Psoas muscle (tissue), 8 donors: ENCODE data around the gene CDC42BPA. TPM values are rescaled to one million over a fixed set of nuclear protein-coding genes. Genes with fewer than 3 reads are reported as not detected.

ENCODE experiments used
- ATAC-seq, 4 donors: fragments of 200-7000 bp; cut with Tn5 transposase; one replicate each; pipeline ENCODE4 v1.9.1; 2020; ENCODE audit warnings: moderate library complexity in 3 of 4, mild to moderate bottlenecking in 2 of 4
- DNase-seq, 2 donors: peaks; one replicate each; pipeline ENCODE4 v3.0.0-alpha.2; 2020
- H3K27ac ChIP-seq: fragments of 200-600 bp; one replicate; pipeline ENCODE4 v1.8.0; 2022
- H3K27me3 ChIP-seq, 3 donors: fragments of 200-600 bp in 1 of 3; one replicate each; pipeline versions ENCODE4 v1.6.1 to v1.8.0; 2013 to 2022; ENCODE audit warnings: low read length in 2 of 3, mild to moderate bottlenecking in 2 of 3, moderate library complexity in 1 of 3; ENCODE audit not compliant: insufficient read depth in 3 of 3
- H3K36me3 ChIP-seq, 2 donors: fragments of 200-600 bp in 1 of 2; one replicate each; pipeline versions ENCODE4 v1.6.1 to v1.8.0; 2013 to 2022; ENCODE audit warnings: low read depth in 1 of 2, mild to moderate bottlenecking in 1 of 2, moderate library complexity in 1 of 2; ENCODE audit not compliant: insufficient read depth in 1 of 2
- H3K4me1 ChIP-seq: fragments of 200-600 bp; one replicate; pipeline ENCODE4 v1.8.0; 2022
- H3K4me3 ChIP-seq: fragments of 200-600 bp; one replicate; pipeline ENCODE4 v1.8.0; 2022; ENCODE audit warnings: mild to moderate bottlenecking
- H3K9me3 ChIP-seq: fragments of 200-600 bp; one replicate; pipeline ENCODE4 v1.8.0; 2022
- WGBS, 3 donors: extraction: QIAGEN DNeasy Blood & Tissue Kit; methylation state at CpG; one replicate each; pipeline versions ENCODE4 v1.1.6 to v1.1.7; 2013; 5-methylcytosine and 5-hydroxymethylcytosine counted together
- intact Hi-C, 2 donors: fragments of 100-400 bp; cut with DNase I; formaldehyde crosslinking; loops; one replicate each; pipeline versions ENCODE4 v1.11.0 to v1.14.2; 2022
- polyA plus RNA-seq, 3 donors: library from polyadenylated mRNA; stranded (reverse); fragments of 200-250 nt; gene quantifications; one replicate each; pipeline ENCODE4 v1.2.3, GENCODE V29; 2013
- total RNA-seq, 4 donors: library from RNA; stranded (reverse); fragmentation: NEBNext Ultra II Directional in 2 of 4; extraction: Animal tissue kit (Norgen Biotek cat#: 25700) in 2 of 4; gene quantifications; one replicate each; pipeline versions ENCODE4 v1.2.1 to v1.2.4, GENCODE V29; 2021 to 2023
- TF ChIP-seq, protein P1 (sequence below): fragments of 200-600 bp; IDR thresholded peaks from one replicate; pipeline ENCODE4 v1.8.0; 2022; ENCODE audit warnings: antibody characterized with exemption
- donor health status: healthy with polysubstance abuse.
- donor health status: DM: no; HTN: no; CAD: no; lungs with moderate emphysema.
- donor health status: Bipolar disorder and iron deficiency.
- donor health status: healthy.
- donor health status: DM: yes; HTN: yes; CAD: no.
- donor health status: DM: no; HTN: no; CAD: no.
- donor health status: DM: no; HTN: no; CAD: no.
- donor health status: DM: yes; HTN: yes; CAD: no.

CDC42BPA gene
- total and polyA plus RNA-seq, 7 donors: 5.3 to 23.0 (median 15.7) TPM

DNA sequence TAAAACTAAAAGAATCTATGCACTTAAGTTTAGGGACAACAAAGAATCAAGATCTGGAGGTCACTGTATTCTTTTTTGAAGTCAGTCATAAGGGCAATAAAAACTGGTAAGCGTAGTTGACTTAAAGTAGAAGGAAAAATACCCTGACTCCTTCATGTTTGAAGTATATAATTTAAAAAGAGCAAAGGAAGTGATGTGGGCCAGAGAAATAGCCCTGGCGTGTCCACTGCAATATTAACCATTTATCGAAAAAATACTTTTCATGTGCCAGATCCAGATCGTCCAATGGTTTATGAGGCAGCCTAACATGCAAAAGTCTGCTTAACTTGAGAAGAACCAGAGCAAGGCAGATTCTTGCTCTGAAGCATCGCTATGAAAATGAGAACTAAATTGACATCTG, 216.2 kb downstream of the CDC42BPA start:
- Histone ChIP-seq H3K4me3 (no peak overlapping the region), H3K27me3 (no peaks in the 10 kb centered on the region), H3K36me3 (peaks cover 2 to 29% of the 10 kb centered on the region in 2 donors), H3K9me3 (no peaks in the 10 kb centered on the region), H3K27ac (no peak overlapping the region), H3K4me1 (no peaks in the 10 kb centered on the region)
- intact Hi-C loops: no loop called here
- TF ChIP-seq, protein P1, sequence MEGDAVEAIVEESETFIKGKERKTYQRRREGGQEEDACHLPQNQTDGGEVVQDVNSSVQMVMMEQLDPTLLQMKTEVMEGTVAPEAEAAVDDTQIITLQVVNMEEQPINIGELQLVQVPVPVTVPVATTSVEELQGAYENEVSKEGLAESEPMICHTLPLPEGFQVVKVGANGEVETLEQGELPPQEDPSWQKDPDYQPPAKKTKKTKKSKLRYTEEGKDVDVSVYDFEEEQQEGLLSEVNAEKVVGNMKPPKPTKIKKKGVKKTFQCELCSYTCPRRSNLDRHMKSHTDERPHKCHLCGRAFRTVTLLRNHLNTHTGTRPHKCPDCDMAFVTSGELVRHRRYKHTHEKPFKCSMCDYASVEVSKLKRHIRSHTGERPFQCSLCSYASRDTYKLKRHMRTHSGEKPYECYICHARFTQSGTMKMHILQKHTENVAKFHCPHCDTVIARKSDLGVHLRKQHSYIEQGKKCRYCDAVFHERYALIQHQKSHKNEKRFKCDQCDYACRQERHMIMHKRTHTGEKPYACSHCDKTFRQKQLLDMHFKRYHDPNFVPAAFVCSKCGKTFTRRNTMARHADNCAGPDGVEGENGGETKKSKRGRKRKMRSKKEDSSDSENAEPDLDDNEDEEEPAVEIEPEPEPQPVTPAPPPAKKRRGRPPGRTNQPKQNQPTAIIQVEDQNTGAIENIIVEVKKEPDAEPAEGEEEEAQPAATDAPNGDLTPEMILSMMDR: no peak
- WGBS, 3 donors: 95 to 97% (median 96%) methylated on average over 5 of the region's 5 CpGs
- ATAC-seq: no peak
- DNase-seq: no peak

DNA sequence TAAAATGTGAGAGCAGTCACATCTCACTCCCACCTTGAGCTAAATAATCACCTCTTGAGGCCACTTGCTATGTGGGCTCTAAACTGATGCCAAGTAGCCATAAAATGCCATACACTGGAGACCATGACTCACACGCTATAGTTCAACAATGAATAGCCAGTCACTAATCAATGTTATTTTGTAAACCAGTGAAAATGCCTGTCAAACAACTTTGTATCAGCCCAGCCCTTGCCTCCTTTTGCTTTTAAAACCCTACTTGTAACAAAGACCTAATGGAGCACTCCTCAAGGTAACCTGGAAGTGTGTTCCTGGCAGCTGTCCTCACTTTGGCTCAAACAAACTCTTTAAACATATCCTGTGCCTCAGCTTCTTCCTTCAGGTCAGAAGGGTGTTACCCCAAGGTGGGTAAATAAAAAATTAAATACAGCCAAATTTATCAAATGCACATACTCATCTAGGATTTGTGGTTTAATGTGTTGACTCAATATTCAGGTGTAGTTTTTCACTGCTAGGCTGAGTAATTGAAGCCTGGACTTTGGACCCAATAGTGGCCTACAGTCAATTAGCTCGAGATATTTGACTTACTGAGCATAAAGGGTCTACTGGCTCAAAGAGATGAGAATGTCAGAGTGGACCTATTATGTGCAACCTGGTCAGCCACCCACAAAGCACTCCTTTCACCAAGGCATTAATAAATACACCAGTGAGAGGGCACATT, 223.9 kb downstream of the CDC42BPA start:
- H3K27ac ChIP-seq: no peak overlapping the region
- intact Hi-C loops: no loop called here
- no peak overlapping the region for H3K4me3 ChIP-seq
- ATAC-seq (no peak), DNase-seq (no peak)
- H3K4me1 ChIP-seq: no peaks in the 10 kb centered on the region
- no peaks in the 10 kb centered on the region for H3K9me3 ChIP-seq
- peaks cover 0 to 43% of the 10 kb centered on the region in 2 donors for H3K36me3 ChIP-seq
- no peaks in the 10 kb centered on the region for H3K27me3 ChIP-seq
- 95 to 100% (median 96%) methylated on average over 2 of the region's 2 CpGs for WGBS, 3 donors
- TF ChIP-seq, protein P1: no peak

DNA sequence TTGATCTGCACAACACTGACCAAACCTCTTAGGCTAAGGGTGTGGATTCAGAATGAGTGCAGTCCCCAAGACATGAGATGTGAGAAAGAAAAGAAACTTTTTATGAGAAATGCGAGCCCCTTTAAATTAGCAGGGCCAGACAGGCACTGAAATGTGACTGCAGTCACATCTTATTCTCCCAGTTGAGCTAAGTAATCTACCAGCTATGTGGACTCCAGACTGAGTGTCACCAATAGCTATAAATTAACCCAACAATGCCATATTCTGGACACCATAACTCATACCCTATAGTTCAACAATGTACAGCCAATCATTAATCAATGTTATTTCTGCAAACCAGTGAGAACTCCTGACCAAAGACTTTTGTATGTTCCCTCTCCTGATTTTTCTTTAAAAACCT, 225.0 kb downstream of the CDC42BPA start:
- Histone ChIP-seq H3K4me3 (no peak overlapping the region), H3K9me3 (no peaks in the 10 kb centered on the region), H3K36me3 (peaks cover 0 to 32% of the 10 kb centered on the region in 2 donors), H3K4me1 (no peaks in the 10 kb centered on the region), H3K27ac (no peak overlapping the region), H3K27me3 (no peaks in the 10 kb centered on the region)
- TF ChIP-seq, protein P1: no peak
- 72 to 92% (median 90%) methylated on average over 1 of the region's 1 CpG for WGBS, 3 donors
- no peak for DNase-seq
- intact Hi-C loops: no loop called here
- ATAC-seq: no peak

DNA sequence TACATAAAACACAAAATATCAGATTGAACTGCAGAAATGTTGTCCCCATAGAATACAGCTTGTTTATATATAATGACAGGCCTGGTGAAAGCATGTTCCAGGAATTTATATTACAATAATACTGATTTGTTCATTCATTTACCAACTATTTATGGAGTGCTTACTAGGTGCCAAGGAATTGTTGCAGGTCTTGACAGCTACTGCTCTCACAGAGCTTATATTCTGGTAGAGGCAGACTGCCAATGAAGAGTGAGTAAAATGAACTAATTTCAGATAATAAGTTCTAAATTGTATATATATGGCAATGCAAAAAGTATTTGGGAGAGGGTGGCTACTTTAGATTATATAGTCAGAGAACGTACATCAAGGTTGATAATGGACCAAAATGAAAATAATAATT, 226.2 kb downstream of the CDC42BPA start:
- intact Hi-C loops: no loop called here
- DNase-seq: no peak
- Histone ChIP-seq H3K36me3 (peaks cover 0 to 39% of the 10 kb centered on the region in 2 donors), H3K4me3 (no peak overlapping the region), H3K27me3 (no peaks in the 10 kb centered on the region), H3K4me1 (no peaks in the 10 kb centered on the region), H3K9me3 (no peaks in the 10 kb centered on the region), H3K27ac (no peak overlapping the region)
- no peak for ATAC-seq
- WGBS, 3 donors: 94 to 97% (median 95%) methylated on average over 1 of the region's 1 CpG
- TF ChIP-seq, protein P1: no peak

DNA sequence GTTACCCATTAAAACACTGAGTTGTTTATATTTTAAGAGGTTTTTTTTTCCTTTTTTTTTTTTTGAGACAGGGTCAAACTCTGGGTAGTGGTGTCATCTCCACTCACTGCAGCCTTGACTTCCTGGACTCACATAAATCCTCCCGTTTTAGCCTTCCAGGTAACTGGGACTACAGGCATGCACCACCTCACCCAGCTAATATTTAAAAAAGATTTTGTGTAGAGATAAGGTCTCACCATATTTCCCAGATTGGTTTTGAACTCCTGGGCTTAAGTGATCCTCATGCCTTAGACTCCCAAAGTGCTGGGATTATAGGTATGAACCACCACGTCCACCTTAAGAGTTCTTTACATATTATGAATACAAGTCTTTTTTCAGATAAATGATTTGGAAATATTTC, 231.7 kb downstream of the CDC42BPA start:
- H3K4me1 ChIP-seq: no peaks in the 10 kb centered on the region
- peaks cover 5 to 29% of the 10 kb centered on the region in 2 donors for H3K36me3 ChIP-seq
- no peak for DNase-seq
- no peak overlapping the region for H3K4me3 ChIP-seq
- TF ChIP-seq, protein P1: no peak
- WGBS, 3 donors: 89 to 97% (median 95%) methylated on average over 2 of the region's 2 CpGs
- no peak for ATAC-seq
- H3K9me3 ChIP-seq: no peaks in the 10 kb centered on the region
- no peaks in the 10 kb centered on the region for H3K27me3 ChIP-seq
- no peak overlapping the region for H3K27ac ChIP-seq
- intact Hi-C loops: no loop called here
